HG03558 (cell line): ENCODE measurements around the gene GTF3C1.
"Not testable (repeated sequence)": the region's sequence is repeated elsewhere in the genome, so short reads cannot be mapped to it uniquely, and the experiment has no call there.

Experiments used
- ATAC-seq: cut with Tn5 transposase; IDR thresholded peaks from one replicate; pipeline ENCODE4 v1.9.1; 2021; ENCODE audit warnings: moderate number of reproducible peaks; ENCODE audit not compliant: unreplicated experiment; ENCODE audit errors: extremely low read depth

The GTF3C1 gene

DNA sequence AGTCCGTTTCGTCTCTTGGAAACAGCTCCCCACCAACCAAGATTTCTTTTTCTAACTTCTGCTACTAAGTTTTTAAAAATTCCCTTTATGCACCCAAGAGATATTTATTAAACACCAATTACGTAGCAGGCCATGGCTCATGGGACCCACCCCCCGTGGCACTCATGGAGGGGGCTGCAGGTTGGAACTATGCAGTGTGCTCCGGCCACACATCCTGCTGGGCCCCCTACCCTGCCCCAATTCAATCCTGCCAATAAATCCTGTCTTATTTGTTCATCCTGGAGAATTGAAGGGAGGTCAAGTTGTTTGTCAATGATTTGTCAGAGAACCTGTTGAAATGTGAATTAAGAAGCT is 99.5 kb downstream of the GTF3C1 start:
- no peak for ATAC-seq

- ATAC-seq: no peak
These were observed 100.1 kb downstream of the GTF3C1 start for GRCh38 chr16:27449434-27450195.

DNA sequence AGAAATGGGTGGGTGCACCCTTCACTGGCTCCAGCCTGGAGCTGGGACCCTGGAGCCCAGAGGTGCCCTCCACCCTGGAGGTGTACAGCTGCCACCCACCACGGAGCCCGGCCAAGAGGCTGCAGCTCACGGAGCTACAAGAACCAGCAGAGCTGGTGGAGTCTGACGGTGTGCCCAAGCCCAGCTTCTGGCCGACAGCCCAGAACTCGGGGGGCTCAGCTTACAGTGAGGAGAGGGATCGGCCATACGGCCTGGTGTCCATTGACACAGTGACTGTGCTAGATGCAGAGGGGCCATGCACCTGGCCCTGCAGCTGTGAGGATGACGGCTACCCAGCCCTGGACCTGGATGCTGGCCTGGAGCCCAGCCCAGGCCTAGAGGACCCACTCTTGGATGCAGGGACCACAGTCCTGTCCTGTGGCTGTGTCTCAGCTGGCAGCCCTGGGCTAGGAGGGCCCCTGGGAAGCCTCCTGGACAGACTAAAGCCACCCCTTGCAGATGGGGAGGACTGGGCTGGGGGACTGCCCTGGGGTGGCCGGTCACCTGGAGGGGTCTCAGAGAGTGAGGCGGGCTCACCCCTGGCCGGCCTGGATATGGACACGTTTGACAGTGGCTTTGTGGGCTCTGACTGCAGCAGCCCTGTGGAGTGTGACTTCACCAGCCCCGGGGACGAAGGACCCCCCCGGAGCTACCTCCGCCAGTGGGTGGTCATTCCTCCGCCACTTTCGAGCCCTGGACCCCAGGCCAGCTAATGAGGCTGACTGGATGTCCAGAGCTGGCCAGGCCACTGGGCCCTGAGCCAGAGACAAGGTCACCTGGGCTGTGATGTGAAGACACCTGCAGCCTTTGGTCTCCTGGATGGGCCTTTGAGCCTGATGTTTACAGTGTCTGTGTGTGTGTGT is 100.9 kb downstream of the GTF3C1 start:
- ATAC-seq: no peak

- no peak for ATAC-seq
These were observed 102.4 kb downstream of the GTF3C1 start for GRCh38 chr16:27447301-27447700.

GRCh38 chr16:27446721-27447120 is 103.0 kb downstream of the GTF3C1 start:
- no peak for ATAC-seq

DNA sequence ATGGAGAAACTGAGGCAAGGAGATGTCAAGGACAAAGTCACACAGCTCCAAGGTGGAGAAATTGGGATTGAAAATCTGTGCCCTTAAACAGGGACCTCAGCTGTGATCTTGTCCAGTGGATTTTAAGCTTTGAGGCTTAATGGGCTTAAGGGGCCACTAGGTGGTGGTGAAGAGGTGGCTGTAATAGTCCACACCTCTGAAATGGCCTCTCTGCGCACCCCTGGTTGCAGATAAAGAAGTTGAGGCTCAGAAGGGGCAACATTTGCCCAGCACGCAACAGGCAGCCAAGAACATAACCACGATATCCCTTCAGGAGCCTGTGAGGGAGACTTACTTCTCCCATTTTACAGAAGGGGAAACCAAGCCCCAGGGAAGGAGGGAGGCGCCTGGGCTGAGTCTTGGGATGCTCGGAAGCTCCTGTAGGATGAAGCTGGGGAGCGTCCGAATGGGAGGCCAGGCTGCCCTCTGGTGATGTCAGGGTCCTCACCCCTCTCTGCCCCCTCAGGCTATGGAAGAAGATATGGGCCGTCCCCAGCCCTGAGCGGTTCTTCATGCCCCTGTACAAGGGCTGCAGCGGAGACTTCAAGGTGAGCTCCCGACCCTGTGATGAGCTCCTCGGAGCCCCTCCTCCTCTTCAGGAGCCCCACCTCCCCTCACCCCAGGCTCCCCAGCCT is 104.1 kb downstream of the GTF3C1 start:
- no peak for ATAC-seq

- ATAC-seq: no peak
These were observed 105.2 kb downstream of the GTF3C1 start for GRCh38 chr16:27444470-27444869.

- ATAC-seq: no peak
These were observed 105.7 kb downstream of the GTF3C1 start for GRCh38 chr16:27444015-27444414.

DNA sequence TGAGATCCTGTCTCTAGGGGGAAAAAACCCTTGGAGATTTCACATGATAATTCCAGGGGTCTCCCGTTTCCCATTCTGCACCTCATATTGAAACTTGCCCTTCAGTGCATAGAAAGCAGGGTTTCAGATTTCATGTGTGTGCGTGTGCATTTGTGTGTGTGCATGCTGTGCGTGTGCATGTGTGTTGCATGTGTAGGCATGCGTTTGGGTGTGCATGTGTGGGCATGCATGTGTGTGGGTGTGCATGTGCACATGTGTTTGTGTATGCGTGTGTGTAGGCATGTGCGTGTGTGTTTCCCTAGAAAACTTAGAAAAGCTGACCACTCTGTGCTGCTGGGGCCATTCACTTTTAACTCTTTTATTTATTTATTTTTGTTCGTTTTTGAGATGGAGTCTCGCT is 107.7 kb downstream of the GTF3C1 start:
- ATAC-seq: no peak

- no peak for ATAC-seq
These were observed 108.4 kb downstream of the GTF3C1 start for GRCh38 chr16:27441276-27441675.

GRCh38 chr16:27439271-27440018 is 110.3 kb downstream of the GTF3C1 start:
- no peak for ATAC-seq

DNA sequence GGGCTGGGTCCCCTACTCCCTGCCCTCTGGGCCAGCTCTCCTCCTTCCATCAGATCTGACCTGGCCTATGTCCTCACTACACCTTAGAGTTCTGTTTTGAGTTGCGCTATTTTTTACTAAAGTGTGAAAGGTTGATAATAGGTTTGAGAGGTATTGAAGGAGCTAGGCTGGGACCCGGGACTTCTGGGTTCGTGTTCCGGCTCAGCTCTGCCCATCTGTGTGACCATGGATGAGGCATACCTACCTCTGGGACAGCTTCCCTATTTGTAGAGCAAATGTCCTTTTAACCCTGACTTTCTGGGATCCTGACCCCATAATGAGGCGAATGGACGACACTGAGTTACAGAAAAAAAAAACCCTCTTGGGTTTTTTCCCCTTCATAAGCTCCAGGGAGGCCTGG is 111.8 kb downstream of the GTF3C1 start:
- ATAC-seq: no peak

- no peak for ATAC-seq
These were observed 112.6 kb downstream of the GTF3C1 start for GRCh38 chr16:27436921-27437650.

- no peak for ATAC-seq
These were observed 113.6 kb downstream of the GTF3C1 start for GRCh38 chr16:27436065-27436464.

- ATAC-seq: not testable (repeated sequence)
These were observed 114.6 kb downstream of the GTF3C1 start for GRCh38 chr16:27435146-27435545.

DNA sequence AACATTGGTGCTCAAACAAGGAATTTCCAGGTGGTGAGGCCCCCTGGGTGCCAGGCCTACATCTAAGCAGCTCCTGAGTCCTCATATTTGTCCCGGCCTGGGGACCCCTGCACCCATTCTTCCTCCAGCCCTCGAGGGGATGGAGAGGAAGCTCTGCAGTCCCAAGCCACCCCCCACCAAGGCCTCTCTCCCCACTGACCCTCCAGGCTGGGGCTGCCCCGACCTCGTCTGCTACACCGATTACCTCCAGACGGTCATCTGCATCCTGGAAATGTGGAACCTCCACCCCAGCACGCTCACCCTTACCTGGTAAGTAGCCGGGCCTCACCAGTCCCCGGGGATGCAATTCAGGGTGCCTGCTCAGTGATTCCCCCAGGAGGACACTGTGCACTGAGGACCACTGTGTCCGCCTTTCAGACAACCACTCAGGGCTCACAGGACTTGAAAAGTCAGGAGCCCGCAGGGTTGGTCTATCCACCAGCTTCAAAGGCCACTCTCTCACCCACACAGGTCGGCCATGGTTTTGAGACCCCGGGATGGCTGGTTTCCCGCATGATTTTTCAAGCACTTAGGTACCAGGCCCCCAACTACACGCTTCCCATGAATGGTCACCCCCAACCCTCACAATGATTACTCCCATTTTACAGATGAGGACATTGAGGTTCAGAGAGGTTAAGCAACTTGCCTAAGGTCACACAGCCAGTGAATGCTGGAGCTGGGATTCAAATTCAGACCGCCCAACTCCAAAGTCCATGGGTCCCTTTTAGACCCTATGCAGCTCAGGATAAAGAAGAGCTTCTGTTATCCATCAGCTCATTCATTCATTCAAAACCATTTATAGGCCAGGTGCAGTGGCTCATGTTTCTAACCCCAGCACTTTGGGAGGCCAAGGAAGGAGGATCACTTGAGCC is 115.3 kb downstream of the GTF3C1 start:
- ATAC-seq: no peak

GRCh38 chr16:27433636-27434035 is 116.1 kb downstream of the GTF3C1 start:
- ATAC-seq: no peak

DNA sequence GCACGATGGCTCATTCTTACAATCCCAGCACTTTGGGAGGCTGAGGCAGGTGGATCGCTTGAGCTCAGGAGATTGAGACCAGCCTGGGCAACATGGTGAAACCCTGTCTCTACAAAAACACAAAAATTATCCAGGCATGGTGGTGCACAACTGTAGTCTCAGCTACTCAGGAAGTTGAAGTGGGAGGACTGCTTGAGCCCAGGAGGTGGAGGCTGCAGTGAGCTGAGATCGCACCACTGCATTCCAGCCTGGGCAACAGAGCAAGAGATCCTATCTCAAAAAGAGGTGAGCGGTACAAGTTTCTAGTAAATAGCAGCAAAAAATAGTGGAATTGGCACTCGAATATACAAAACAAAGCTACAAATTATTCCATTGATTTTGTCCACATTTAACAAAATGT is 116.5 kb downstream of the GTF3C1 start:
- not testable (repeated sequence) for ATAC-seq

DNA sequence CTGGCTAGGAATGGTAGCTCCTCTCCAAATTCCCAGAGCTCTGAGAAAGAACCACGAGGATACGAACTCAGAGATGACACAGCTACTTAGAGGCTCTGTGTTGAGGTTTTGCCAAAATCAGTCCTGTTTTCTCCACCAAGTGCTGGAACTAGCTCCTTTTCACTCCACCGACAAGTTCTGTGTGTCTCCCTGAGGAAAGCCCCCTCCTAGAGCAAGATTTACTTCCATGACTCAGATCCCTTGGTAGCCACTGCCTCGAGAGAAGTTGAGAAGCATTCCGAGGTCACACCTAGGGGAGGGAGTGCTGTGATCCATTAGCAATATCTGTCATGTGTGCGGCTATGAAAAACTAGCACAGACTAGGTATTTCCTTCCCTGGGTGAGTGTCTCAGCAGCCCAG is 117.2 kb downstream of the GTF3C1 start:
- ATAC-seq: no peak
